ENCODE results near the gene MIA2.
"Not testable (repeated sequence)": the region's sequence is repeated elsewhere in the genome, so short reads cannot be mapped to it uniquely, and the experiment has no call there.

Gene MIA2

GRCh38 chr14:39219075-39219499 lies 14.6 kb upstream of the MIA2 start:
- H3K27ac ChIP-seq: no peak overlapping the region
- H3K4me3 ChIP-seq (IDR thresholded peaks at IDR 0.05; ENCODE audit: insufficient read depth, low read depth, low read length): no peak overlapping the region
- no peaks in the 10 kb centered on the region for H3K36me3 ChIP-seq (ENCODE audit: insufficient read depth)
- H3K9ac ChIP-seq: no peak overlapping the region
- H3K4me2 ChIP-seq: no peak overlapping the region
- no peak for TF ChIP-seq CTCF (conservative IDR thresholded peaks at IDR 0.05; ENCODE audit: low read depth, low read length)
- H3K27me3 ChIP-seq (ENCODE audit: insufficient read depth, low read depth): no peaks in the 10 kb centered on the region
- no peak overlapping the region for H2AFZ ChIP-seq (ENCODE audit: low read depth)
- H3K4me1 ChIP-seq (ENCODE audit: low read depth, poor library complexity, severe bottlenecking): no peaks in the 10 kb centered on the region
- H3K79me2 ChIP-seq (ENCODE audit: insufficient read depth, low read depth): no peaks in the 10 kb centered on the region
- H4K20me1 ChIP-seq (ENCODE audit: insufficient read depth): no peaks in the 10 kb centered on the region

- H3K27ac ChIP-seq: not testable (repeated sequence)
Observed at GRCh38 chr14:39220473-39220872, 13.2 kb upstream of the MIA2 start.

GRCh38 chr14:39228044-39228443 lies 5.7 kb upstream of the MIA2 start:
- no peak overlapping the region for H3K4me3 ChIP-seq (IDR thresholded peaks at IDR 0.05; ENCODE audit: insufficient read depth, low read depth, low read length)
- H3K4me2 ChIP-seq: no peak overlapping the region
- TF ChIP-seq CTCF (conservative IDR thresholded peaks at IDR 0.05; ENCODE audit: low read depth, low read length): no peak
- no peaks in the 10 kb centered on the region for H3K36me3 ChIP-seq (ENCODE audit: insufficient read depth)
- H2AFZ ChIP-seq (ENCODE audit: low read depth): no peak overlapping the region
- no peaks in the 10 kb centered on the region for H3K4me1 ChIP-seq (ENCODE audit: low read depth, poor library complexity, severe bottlenecking)
- no peak overlapping the region for H3K27ac ChIP-seq
- H3K9ac ChIP-seq: no peak overlapping the region
- no peaks in the 10 kb centered on the region for H3K79me2 ChIP-seq (ENCODE audit: insufficient read depth, low read depth)
- H4K20me1 ChIP-seq (ENCODE audit: insufficient read depth): no peaks in the 10 kb centered on the region
- H3K27me3 ChIP-seq (ENCODE audit: insufficient read depth, low read depth): no peaks in the 10 kb centered on the region

More at GRCh38 chr14:39220473-39220872, 13.2 kb upstream of the MIA2 start:
- H3K27me3 ChIP-seq (ENCODE audit: insufficient read depth, low read depth); H3K4me1 ChIP-seq (ENCODE audit: low read depth, poor library complexity, severe bottlenecking); H4K20me1 ChIP-seq (ENCODE audit: insufficient read depth); H3K36me3 ChIP-seq (ENCODE audit: insufficient read depth); H2AFZ ChIP-seq (ENCODE audit: low read depth); H3K4me2 ChIP-seq; H3K79me2 ChIP-seq (ENCODE audit: insufficient read depth, low read depth); H3K9ac ChIP-seq; H3K4me3 ChIP-seq (IDR thresholded peaks at IDR 0.05; ENCODE audit: insufficient read depth, low read depth, low read length): not testable (repeated sequence)

GRCh38 chr14:39228509-39229221 lies 5.0 kb upstream of the MIA2 start:
- no peaks in the 10 kb centered on the region for H4K20me1 ChIP-seq (ENCODE audit: insufficient read depth)
- H3K79me2 ChIP-seq (ENCODE audit: insufficient read depth, low read depth): no peaks in the 10 kb centered on the region
- no peak overlapping the region for H3K4me3 ChIP-seq (IDR thresholded peaks at IDR 0.05; ENCODE audit: insufficient read depth, low read depth, low read length)
- no peaks in the 10 kb centered on the region for H3K36me3 ChIP-seq (ENCODE audit: insufficient read depth)
- no peaks in the 10 kb centered on the region for H3K27me3 ChIP-seq (ENCODE audit: insufficient read depth, low read depth)
- no peak overlapping the region for H3K27ac ChIP-seq
- H3K4me2 ChIP-seq: no peak overlapping the region
- no peak overlapping the region for H3K9ac ChIP-seq
- TF ChIP-seq CTCF (conservative IDR thresholded peaks at IDR 0.05; ENCODE audit: low read depth, low read length): no peak
- H3K4me1 ChIP-seq (ENCODE audit: low read depth, poor library complexity, severe bottlenecking): no peaks in the 10 kb centered on the region
- no peak overlapping the region for H2AFZ ChIP-seq (ENCODE audit: low read depth)

GRCh38 chr14:39229222-39229543 lies 4.5 kb upstream of the MIA2 start:
- no peak for TF ChIP-seq CTCF (conservative IDR thresholded peaks at IDR 0.05; ENCODE audit: low read depth, low read length)
- Histone ChIP-seq H3K9ac (no peak overlapping the region), H3K27me3 (ENCODE audit: insufficient read depth, low read depth) (no peaks in the 10 kb centered on the region), H3K4me1 (ENCODE audit: low read depth, poor library complexity, severe bottlenecking) (no peaks in the 10 kb centered on the region), H3K4me2 (no peak overlapping the region), H3K27ac (no peak overlapping the region), H4K20me1 (ENCODE audit: insufficient read depth) (no peaks in the 10 kb centered on the region), H3K79me2 (ENCODE audit: insufficient read depth, low read depth) (no peaks in the 10 kb centered on the region), H3K4me3 (IDR thresholded peaks at IDR 0.05; ENCODE audit: insufficient read depth, low read depth, low read length) (no peak overlapping the region), H2AFZ (ENCODE audit: low read depth) (no peak overlapping the region), H3K36me3 (ENCODE audit: insufficient read depth) (no peaks in the 10 kb centered on the region)
